ENCODE results near the gene DAPK1.
"Not testable (repeated sequence)": the region's sequence is repeated elsewhere in the genome, so short reads cannot be mapped to it uniquely, and the experiment has no call there.

DAPK1 gene

GRCh38 chr9:87494970-87495471 is 2.6 kb upstream of the DAPK1 start:
- TF ChIP-seq, protein P1, sequence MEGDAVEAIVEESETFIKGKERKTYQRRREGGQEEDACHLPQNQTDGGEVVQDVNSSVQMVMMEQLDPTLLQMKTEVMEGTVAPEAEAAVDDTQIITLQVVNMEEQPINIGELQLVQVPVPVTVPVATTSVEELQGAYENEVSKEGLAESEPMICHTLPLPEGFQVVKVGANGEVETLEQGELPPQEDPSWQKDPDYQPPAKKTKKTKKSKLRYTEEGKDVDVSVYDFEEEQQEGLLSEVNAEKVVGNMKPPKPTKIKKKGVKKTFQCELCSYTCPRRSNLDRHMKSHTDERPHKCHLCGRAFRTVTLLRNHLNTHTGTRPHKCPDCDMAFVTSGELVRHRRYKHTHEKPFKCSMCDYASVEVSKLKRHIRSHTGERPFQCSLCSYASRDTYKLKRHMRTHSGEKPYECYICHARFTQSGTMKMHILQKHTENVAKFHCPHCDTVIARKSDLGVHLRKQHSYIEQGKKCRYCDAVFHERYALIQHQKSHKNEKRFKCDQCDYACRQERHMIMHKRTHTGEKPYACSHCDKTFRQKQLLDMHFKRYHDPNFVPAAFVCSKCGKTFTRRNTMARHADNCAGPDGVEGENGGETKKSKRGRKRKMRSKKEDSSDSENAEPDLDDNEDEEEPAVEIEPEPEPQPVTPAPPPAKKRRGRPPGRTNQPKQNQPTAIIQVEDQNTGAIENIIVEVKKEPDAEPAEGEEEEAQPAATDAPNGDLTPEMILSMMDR (IDR thresholded peaks at IDR 0.05; ENCODE audit: low read depth, low read length), result no peak
- H3K4me3 ChIP-seq (replicated peaks in 1 of 2; ENCODE audit: low read depth in 2 of 2, low read length in 2 of 2), result no peak overlapping the region
- peak in 1 of 2 donors; percentile 53 for DNase-seq (ENCODE audit: low read depth in 2 of 2)

DNA sequence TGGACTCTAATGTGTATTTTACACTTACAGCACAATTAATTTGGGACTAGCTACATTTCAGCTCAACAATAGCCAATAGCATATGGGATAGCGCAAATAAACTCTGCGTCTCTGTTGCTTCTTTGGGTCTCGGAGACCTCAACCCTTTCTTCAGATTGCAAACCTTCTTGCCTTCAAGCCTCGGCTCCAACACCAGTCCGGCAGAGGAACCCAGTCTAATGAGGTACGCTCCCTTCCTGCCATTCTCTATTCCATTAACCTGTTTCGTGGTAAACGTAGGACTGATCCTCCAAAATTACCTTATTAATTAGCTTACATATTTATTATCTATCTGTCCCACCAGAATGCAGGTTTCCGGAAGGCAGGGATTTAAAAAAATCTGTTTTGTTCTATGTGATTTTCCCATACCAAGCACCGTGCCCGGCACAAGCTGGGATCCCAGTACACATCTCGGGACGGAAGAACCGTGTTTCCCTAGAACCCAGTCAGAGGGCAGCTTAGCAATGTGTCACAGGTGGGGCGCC is 525 bp upstream of the DAPK1 start:
- peak overlapping the region; percentile 62 to 89 for H3K4me3 ChIP-seq (replicated peaks in 1 of 2; ENCODE audit: low read depth in 2 of 2, low read length in 2 of 2)
- DNase-seq (ENCODE audit: low read depth in 2 of 2), result no peak
- TF ChIP-seq, protein P1 (IDR thresholded peaks at IDR 0.05; ENCODE audit: low read depth, low read length), result no peak

DNA sequence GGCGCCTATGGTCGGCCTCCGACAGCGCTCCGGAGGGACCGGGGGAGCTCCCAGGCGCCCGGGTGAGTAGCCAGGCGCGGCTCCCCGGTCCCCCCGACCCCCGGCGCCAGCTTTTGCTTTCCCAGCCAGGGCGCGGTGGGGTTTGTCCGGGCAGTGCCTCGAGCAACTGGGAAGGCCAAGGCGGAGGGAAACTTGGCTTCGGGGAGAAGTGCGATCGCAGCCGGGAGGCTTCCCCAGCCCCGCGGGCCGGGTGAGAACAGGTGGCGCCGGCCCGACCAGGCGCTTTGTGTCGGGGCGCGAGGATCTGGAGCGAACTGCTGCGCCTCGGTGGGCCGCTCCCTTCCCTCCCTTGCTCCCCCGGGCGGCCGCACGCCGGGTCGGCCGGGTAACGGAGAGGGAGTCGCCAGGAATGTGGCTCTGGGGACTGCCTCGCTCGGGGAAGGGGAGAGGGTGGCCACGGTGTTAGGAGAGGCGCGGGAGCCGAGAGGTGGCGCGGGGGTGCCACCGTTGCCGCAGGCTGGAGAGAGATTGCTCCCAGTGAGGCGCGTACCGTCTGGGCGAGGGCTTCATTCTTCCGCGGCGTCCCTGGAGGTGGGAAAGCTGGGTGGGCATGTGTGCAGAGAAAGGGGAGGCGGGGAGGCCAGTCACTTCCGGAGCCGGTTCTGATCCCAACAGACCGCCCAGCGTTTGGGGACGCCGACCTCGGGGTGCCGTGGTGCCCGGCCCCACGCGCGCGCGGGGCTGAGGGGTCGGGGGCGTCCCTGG is 561 bp downstream of the DAPK1 start:
- peak overlapping the region; percentile 62 to 89 for H3K4me3 ChIP-seq (replicated peaks in 1 of 2; ENCODE audit: low read depth in 2 of 2, low read length in 2 of 2)
- TF ChIP-seq, protein P1 (IDR thresholded peaks at IDR 0.05; ENCODE audit: low read depth, low read length), result peak; percentile 20
- DNase-seq (ENCODE audit: low read depth in 2 of 2), result peak; percentile 45 to 58

DNA sequence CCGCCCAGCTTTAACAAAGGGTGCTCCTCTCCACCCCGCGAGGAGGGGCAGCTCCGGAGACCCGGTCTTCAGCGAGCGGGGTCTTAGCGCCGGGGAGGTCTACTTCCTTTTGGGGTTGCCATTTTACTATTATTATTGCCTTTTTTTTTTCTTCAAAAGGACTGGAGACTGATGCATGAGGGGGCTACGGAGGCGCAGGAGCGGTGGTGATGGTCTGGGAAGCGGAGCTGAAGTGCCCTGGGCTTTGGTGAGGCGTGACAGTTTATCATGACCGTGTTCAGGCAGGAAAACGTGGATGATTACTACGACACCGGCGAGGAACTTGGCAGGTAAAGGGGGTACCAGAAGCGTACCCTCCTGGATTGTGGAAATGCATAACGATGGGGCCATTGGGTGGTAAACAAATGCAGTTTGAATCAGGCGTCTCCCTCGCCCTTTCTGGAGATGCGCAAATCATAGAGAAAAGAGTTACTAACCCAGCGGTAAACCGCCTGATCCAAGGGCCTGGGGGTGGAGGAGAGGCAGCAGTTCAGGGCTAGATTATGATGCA is 1.2 kb downstream of the DAPK1 start:
- TF ChIP-seq, protein P1 (IDR thresholded peaks at IDR 0.05; ENCODE audit: low read depth, low read length), result no peak
- DNase-seq (ENCODE audit: low read depth in 2 of 2), result no peak
- H3K4me3 ChIP-seq (replicated peaks in 1 of 2; ENCODE audit: low read depth in 2 of 2, low read length in 2 of 2), result peak overlapping the region; percentile 62 to 89

GRCh38 chr9:87499424-87500017 is 1.9 kb downstream of the DAPK1 start:
- H3K4me3 ChIP-seq (replicated peaks in 1 of 2; ENCODE audit: low read depth in 2 of 2, low read length in 2 of 2), result peak overlapping the region; percentile 62 to 89
- TF ChIP-seq, protein P1 (IDR thresholded peaks at IDR 0.05; ENCODE audit: low read depth, low read length), result no peak
- no peak for DNase-seq (ENCODE audit: low read depth in 2 of 2)

GRCh38 chr9:87500491-87501270 is 3.0 kb downstream of the DAPK1 start:
- DNase-seq (ENCODE audit: low read depth in 2 of 2), result peak in 1 of 2 donors; percentile 38
- no peak overlapping the region for H3K4me3 ChIP-seq (replicated peaks in 1 of 2; ENCODE audit: low read depth in 2 of 2, low read length in 2 of 2)
- TF ChIP-seq, protein P1 (IDR thresholded peaks at IDR 0.05; ENCODE audit: low read depth, low read length), result no peak

GRCh38 chr9:87501271-87501656 is 3.6 kb downstream of the DAPK1 start:
- DNase-seq (ENCODE audit: low read depth in 2 of 2); H3K4me3 ChIP-seq (replicated peaks in 1 of 2; ENCODE audit: low read depth in 2 of 2, low read length in 2 of 2): not testable (repeated sequence)
